ENCODE data around the gene BCAR3.
"Not testable (repeated sequence)": the region's sequence is repeated elsewhere in the genome, so short reads cannot be mapped to it uniquely, and the experiment has no call there.

Gene BCAR3

DNA sequence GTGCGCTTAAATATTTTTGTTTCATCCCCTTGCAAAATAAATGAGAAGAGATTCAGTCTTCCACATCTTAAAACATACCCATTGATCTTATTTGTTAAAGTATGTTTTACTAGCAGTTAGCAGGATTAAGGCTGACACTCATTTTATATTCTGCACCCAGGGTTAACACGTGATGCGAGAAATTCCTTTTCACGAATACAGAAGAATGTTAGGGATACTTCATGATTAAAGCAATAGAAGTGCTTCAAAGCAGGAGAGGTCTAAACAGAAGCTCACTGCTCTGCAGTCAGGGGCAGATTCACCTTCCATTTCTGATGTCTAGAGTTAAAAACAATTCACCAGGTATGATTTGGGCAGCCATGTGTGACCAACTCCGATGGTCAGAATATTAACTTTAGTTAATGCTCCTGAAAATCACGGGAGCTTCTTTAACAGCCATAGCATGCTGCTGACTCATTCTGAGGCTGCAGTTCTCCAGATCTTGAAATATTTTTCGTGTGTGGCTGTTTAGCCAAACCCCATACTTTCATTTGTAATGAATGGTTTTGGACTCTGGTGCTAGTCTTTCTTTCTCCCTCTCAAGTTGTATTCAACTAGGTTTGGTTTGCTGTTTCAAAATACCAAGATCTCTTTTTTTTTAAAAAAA is 19.7 kb downstream of the BCAR3 start:
- H3K9me3 ChIP-seq (ENCODE audit: insufficient read depth, low read length, severe bottlenecking), result no peaks in the 10 kb centered on the region
- H3K79me2 ChIP-seq (ENCODE audit: insufficient read depth, low read length), result no peaks in the 10 kb centered on the region
- H3K4me3 ChIP-seq (ENCODE audit: low read depth in 1 of 2, low read length in 2 of 2), result no peak overlapping the region
- no peak overlapping the region for H3K9ac ChIP-seq (ENCODE audit: low read depth, low read length)
- no peaks in the 10 kb centered on the region for H3K36me3 ChIP-seq (ENCODE audit: insufficient read depth, low read length)
- no peak overlapping the region for H3K27ac ChIP-seq (ENCODE audit: low read length)
- ATAC-seq (ENCODE audit: insufficient read depth, low read depth) (no peak), DNase-seq (no peak)
- H4K20me1 ChIP-seq (ENCODE audit: insufficient read depth, low read length), result no peaks in the 10 kb centered on the region
- no peak overlapping the region for H2AFZ ChIP-seq (ENCODE audit: low read depth, low read length)
- H3K4me2 ChIP-seq (ENCODE audit: insufficient read depth, low read length), result no peak overlapping the region
- no peaks in the 10 kb centered on the region for H3K4me1 ChIP-seq (ENCODE audit: insufficient read depth, low read length)
- TF ChIP-seq, protein P1, sequence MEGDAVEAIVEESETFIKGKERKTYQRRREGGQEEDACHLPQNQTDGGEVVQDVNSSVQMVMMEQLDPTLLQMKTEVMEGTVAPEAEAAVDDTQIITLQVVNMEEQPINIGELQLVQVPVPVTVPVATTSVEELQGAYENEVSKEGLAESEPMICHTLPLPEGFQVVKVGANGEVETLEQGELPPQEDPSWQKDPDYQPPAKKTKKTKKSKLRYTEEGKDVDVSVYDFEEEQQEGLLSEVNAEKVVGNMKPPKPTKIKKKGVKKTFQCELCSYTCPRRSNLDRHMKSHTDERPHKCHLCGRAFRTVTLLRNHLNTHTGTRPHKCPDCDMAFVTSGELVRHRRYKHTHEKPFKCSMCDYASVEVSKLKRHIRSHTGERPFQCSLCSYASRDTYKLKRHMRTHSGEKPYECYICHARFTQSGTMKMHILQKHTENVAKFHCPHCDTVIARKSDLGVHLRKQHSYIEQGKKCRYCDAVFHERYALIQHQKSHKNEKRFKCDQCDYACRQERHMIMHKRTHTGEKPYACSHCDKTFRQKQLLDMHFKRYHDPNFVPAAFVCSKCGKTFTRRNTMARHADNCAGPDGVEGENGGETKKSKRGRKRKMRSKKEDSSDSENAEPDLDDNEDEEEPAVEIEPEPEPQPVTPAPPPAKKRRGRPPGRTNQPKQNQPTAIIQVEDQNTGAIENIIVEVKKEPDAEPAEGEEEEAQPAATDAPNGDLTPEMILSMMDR (IDR thresholded peaks at IDR 0.05; ENCODE audit: borderline replicate concordance, extremely low read depth, low read length, poor library complexity, severe bottlenecking), result no peak
- no peak for TF ChIP-seq EZH2 (IDR thresholded peaks at IDR 0.05; ENCODE audit: borderline replicate concordance, low read depth, low read length, severe bottlenecking)
- no peaks in the 10 kb centered on the region for H3K27me3 ChIP-seq (ENCODE audit: insufficient read depth, low read length, poor library complexity)

DNA sequence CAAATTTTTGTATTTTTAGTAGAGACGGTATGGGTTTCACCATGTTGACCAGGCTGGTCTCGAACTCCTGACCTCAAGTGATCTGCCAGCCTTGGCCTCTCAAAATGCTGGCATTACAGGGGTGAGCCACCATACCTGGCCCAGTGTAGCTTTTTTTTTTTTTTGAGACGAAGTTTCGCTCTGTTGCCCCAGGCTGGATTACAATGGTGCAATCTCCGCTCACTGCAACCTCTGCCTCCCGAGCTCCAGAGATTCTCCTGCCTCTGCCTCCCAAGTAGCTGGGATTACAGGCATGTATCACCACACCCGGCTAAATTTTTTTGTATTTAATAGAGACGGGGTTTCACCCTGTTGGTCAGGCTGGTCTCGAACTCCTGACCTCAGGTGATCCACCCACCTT is 20.3 kb downstream of the BCAR3 start:
- not testable (repeated sequence) for H3K9ac ChIP-seq (ENCODE audit: low read depth, low read length); H3K27me3 ChIP-seq (ENCODE audit: insufficient read depth, low read length, poor library complexity); H4K20me1 ChIP-seq (ENCODE audit: insufficient read depth, low read length); H3K4me1 ChIP-seq (ENCODE audit: insufficient read depth, low read length); ATAC-seq (ENCODE audit: insufficient read depth, low read depth); H2AFZ ChIP-seq (ENCODE audit: low read depth, low read length); H3K79me2 ChIP-seq (ENCODE audit: insufficient read depth, low read length); H3K4me2 ChIP-seq (ENCODE audit: insufficient read depth, low read length); H3K27ac ChIP-seq (ENCODE audit: low read length); H3K4me3 ChIP-seq (ENCODE audit: low read depth in 1 of 2, low read length in 2 of 2); H3K36me3 ChIP-seq (ENCODE audit: insufficient read depth, low read length); DNase-seq; H3K9me3 ChIP-seq (ENCODE audit: insufficient read depth, low read length, severe bottlenecking)

DNA sequence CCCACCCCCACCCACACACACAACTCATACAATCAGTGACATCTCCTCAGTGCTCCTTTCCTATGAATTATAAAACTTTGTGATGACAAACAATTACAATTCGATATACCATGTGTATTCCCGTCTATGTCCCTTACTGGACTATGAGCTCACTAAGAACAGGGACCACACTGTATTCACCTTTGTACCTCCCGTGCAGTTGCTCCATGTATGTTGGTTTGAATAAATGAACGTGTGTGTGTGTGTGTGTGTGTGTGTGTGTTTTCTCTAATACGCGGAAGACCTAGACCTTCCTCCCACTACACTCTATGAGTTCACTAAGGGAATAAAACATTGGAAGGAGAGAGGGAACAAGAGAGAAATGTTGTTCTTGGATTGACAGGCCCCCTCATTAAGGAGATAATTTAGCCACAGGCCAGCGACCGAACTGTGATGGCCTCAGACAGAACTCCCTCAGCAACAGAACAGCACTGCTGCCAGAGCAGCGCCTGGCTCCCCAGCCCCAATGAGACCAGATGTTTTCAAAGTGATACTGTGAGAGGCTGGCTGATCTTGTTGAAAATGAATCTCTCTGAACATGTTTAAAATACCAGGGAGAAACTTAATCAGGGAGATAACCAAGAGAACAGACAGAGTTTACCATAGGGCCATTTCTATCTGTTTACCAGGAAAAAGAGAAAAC is 21.7 kb downstream of the BCAR3 start:
- Histone ChIP-seq H2AFZ (ENCODE audit: low read depth, low read length) (no peak overlapping the region), H3K27ac (ENCODE audit: low read length) (no peak overlapping the region), H3K4me3 (ENCODE audit: low read depth in 1 of 2, low read length in 2 of 2) (no peak overlapping the region), H3K9ac (ENCODE audit: low read depth, low read length) (no peak overlapping the region), H4K20me1 (ENCODE audit: insufficient read depth, low read length) (no peaks in the 10 kb centered on the region), H3K79me2 (ENCODE audit: insufficient read depth, low read length) (no peaks in the 10 kb centered on the region), H3K27me3 (ENCODE audit: insufficient read depth, low read length, poor library complexity) (no peaks in the 10 kb centered on the region), H3K4me1 (ENCODE audit: insufficient read depth, low read length) (no peaks in the 10 kb centered on the region), H3K36me3 (ENCODE audit: insufficient read depth, low read length) (no peaks in the 10 kb centered on the region), H3K4me2 (ENCODE audit: insufficient read depth, low read length) (no peak overlapping the region), H3K9me3 (ENCODE audit: insufficient read depth, low read length, severe bottlenecking) (no peaks in the 10 kb centered on the region)
- ATAC-seq (ENCODE audit: insufficient read depth, low read depth) (no peak), DNase-seq (no peak)
- TF ChIP-seq, protein P1 (IDR thresholded peaks at IDR 0.05; ENCODE audit: borderline replicate concordance, extremely low read depth, low read length, poor library complexity, severe bottlenecking), result no peak
- TF ChIP-seq EZH2 (IDR thresholded peaks at IDR 0.05; ENCODE audit: borderline replicate concordance, low read depth, low read length, severe bottlenecking), result no peak

DNA sequence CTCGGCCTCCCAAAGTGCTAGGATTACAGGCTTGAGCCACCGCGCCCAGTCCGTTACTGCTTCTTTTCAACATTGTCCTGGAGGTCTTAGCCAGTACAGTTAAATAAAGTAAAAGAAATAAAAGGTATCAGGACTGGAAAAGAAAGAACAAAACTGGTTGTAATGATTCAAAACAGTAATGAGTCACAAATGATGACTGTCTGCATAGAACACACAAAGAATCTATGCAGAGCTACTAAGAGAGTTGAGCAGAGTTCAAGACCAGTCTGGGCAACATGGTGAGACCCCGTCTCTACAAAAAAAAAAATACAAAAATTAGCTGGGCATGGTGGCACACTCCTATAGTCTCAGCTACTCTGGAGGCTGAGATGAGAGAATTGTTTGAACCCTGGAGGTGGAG is 23.4 kb downstream of the BCAR3 start:
- Histone ChIP-seq H4K20me1 (ENCODE audit: insufficient read depth, low read length) (no peaks in the 10 kb centered on the region), H2AFZ (ENCODE audit: low read depth, low read length) (no peak overlapping the region), H3K9ac (ENCODE audit: low read depth, low read length) (no peak overlapping the region), H3K27me3 (ENCODE audit: insufficient read depth, low read length, poor library complexity) (no peaks in the 10 kb centered on the region), H3K79me2 (ENCODE audit: insufficient read depth, low read length) (no peaks in the 10 kb centered on the region), H3K9me3 (ENCODE audit: insufficient read depth, low read length, severe bottlenecking) (no peaks in the 10 kb centered on the region), H3K4me2 (ENCODE audit: insufficient read depth, low read length) (no peak overlapping the region), H3K4me3 (ENCODE audit: low read depth in 1 of 2, low read length in 2 of 2) (no peak overlapping the region), H3K36me3 (ENCODE audit: insufficient read depth, low read length) (no peaks in the 10 kb centered on the region), H3K4me1 (ENCODE audit: insufficient read depth, low read length) (no peaks in the 10 kb centered on the region), H3K27ac (ENCODE audit: low read length) (no peak overlapping the region)
- DNase-seq (no peak), ATAC-seq (ENCODE audit: insufficient read depth, low read depth) (no peak)
- no peak for TF ChIP-seq EZH2 (IDR thresholded peaks at IDR 0.05; ENCODE audit: borderline replicate concordance, low read depth, low read length, severe bottlenecking)
- TF ChIP-seq, protein P1 (IDR thresholded peaks at IDR 0.05; ENCODE audit: borderline replicate concordance, extremely low read depth, low read length, poor library complexity, severe bottlenecking), result no peak
